Heart right ventricle (tissue), 16 donors: Measurements from ENCODE around the gene NR2F6. TPM values are rescaled to one million over a fixed set of nuclear protein-coding genes. Genes with fewer than 3 reads are reported as not detected.
A peak's percentile ranks its signal among the peaks of the same experiment; 100 is the strongest.

Experiments used
- ATAC-seq, 8 donors: fragments of 200-7000 bp; cut with Tn5 transposase; one replicate each; pipeline ENCODE4 v1.9.1; 2020; ENCODE audit warnings: mild to moderate bottlenecking in 8 of 8, moderate library complexity in 8 of 8, moderate number of reproducible peaks in 1 of 8
- DNase-seq, 2 donors: peaks; one replicate each; pipeline ENCODE4 v3.0.0-alpha.2; 2020
- H3K27ac ChIP-seq, 10 donors: fragments of 200-600 bp; sonication (generic) in 2 of 10; one replicate each; pipeline versions ENCODE4 v1.5.0 to v1.8.0; 2020 to 2022; ENCODE audit warnings: mild to moderate bottlenecking in 3 of 10
- H3K27me3 ChIP-seq, 7 donors: fragments of 200-600 bp; one replicate each; pipeline ENCODE4 v1.8.0; 2021 to 2022; ENCODE audit warnings: mild to moderate bottlenecking in 2 of 7
- H3K36me3 ChIP-seq, 9 donors: fragments of 200-600 bp; sonication (generic) in 1 of 9; one replicate each; pipeline versions ENCODE4 v1.5.0 to v1.8.0; 2020 to 2022; ENCODE audit warnings: mild to moderate bottlenecking in 2 of 9
- H3K4me1 ChIP-seq, 9 donors: fragments of 200-600 bp; sonication (generic) in 1 of 9; one replicate each; pipeline versions ENCODE4 v1.5.0 to v1.8.0; 2020 to 2022; ENCODE audit warnings: mild to moderate bottlenecking in 4 of 9
- H3K4me3 ChIP-seq, 10 donors: fragments of 200-600 bp; sonication (generic) in 2 of 10; one replicate each; pipeline versions ENCODE4 v1.5.0 to v1.8.0; 2020 to 2022; ENCODE audit warnings: mild to moderate bottlenecking in 7 of 10, moderate library complexity in 2 of 10
- H3K9me3 ChIP-seq, 11 donors: fragments of 200-600 bp in 10 of 11; sonication (generic) in 2 of 11; one replicate each; pipeline versions ENCODE4 v1.5.0 to v1.8.0; 2013 to 2022; ENCODE audit warnings: mild to moderate bottlenecking in 2 of 11, control low read depth in 1 of 11, moderate library complexity in 1 of 11
- WGBS, 2 donors: extraction: QIAGEN DNeasy Blood & Tissue Kit; methylation state at CpG; one replicate each; pipeline ENCODE4 v1.1.7; 2013; ENCODE audit warnings: inconsistent platforms in 1 of 2; 5-methylcytosine and 5-hydroxymethylcytosine counted together
- intact Hi-C, 10 donors: fragments of 100-400 bp; cut with DNase I; formaldehyde crosslinking; loops; one replicate each; pipeline versions ENCODE4 v1.11.1 to v1.14.2; 2022
- polyA plus RNA-seq, 2 donors: library from polyadenylated mRNA; stranded (reverse); fragments of 200-250 nt; gene quantifications; one replicate each; pipeline ENCODE4 v1.2.3, GENCODE V29; 2013
- total RNA-seq, 10 donors: library from RNA; stranded (reverse); fragmentation: NEBNext Ultra II Directional in 3 of 10; extraction: Animal tissue kit (Norgen Biotek cat#: 25700) in 3 of 10; gene quantifications; one replicate each; pipeline versions ENCODE4 v1.2.1 to v1.2.4, GENCODE V29; 2021 to 2023
- TF ChIP-seq, protein P1 (sequence below), 9 donors: fragments of 200-600 bp; sonication (generic) in 2 of 9; IDR thresholded peaks; one replicate each; pipeline versions ENCODE4 v1.5.0 to v1.8.0; 2021 to 2022; ENCODE audit warnings: antibody characterized with exemption in 9 of 9, mild to moderate bottlenecking in 5 of 9, moderate library complexity in 1 of 9
- donor health status: Arrhythmogenic right ventricular cardiomyopathy.
- donor health status: ischemic (EF 13 %, LVEDD 7.1; RV severe dilation, severe dysfunction).
- donor health status: healthy with polysubstance abuse.
- donor health status: DM: no; HTN: yes; CAD: no.
- donor health status: DM: no; HTN: no; CAD: no.
- donor health status: ischemic (EF 25% LVEDD 6.9; RV normal size, moderate dysfunction).
- donor health status: ischemic (EF 25% LVEDD 5.7; RV mildly dilated, moderate dysfunction).
- donor health status: healthy.
- donor health status: DM: yes; HTN: yes; CAD: no.
- donor health status: Ischemic cardiomyopathy.
- donor health status: ischemic (EF 35%, LVEDD 5.7; RV mildly dilated, moderate dysfunction).
- donor health status: nonischemic (EF 11% LVEDD 7.7; RV severe dilation, severe dysfunction).
- donor health status: DM: yes; HTN: yes; CAD: no.
- donor health status: PGD.
- donor health status: ischemic (EF 29% LVEDD 5.4; RV normal size, mild dysfunction).
- donor health status: nonischemic (EF 23%, LVEDD 6.1; RV moderate dilation, normal function).

The NR2F6 gene
- total and polyA plus RNA-seq, 12 donors = 32.0 to 79.7 (median 42.2) TPM

DNA sequence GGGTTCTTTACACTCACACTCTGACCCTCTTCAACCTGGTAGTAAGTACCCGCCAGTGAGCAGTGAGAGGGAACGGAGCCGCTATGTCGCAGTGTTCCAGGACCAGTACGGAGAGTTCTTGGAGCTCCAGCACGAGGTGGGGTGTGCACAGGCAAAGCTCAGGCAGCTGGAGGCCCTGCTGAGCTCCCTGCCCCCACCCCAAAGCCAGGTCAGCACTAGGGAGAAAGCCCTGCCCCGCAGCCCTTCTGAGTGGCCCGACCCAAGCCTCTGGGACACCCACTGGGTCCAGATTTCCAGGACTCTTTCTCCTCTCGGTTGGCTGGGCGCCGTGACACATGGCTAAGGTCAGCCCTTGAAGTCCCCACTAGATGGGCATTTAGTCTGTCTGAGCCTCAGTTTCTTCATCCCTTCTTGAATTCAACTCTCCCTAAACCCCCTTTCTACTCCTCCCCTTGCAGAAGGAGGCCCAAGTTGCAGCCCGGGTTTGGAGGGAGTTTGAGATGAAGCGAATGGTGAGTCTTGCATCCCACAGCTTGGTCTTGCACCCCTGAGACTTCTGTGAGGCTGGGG, 17.8 kb downstream of the NR2F6 start:
- TF ChIP-seq, protein P1, sequence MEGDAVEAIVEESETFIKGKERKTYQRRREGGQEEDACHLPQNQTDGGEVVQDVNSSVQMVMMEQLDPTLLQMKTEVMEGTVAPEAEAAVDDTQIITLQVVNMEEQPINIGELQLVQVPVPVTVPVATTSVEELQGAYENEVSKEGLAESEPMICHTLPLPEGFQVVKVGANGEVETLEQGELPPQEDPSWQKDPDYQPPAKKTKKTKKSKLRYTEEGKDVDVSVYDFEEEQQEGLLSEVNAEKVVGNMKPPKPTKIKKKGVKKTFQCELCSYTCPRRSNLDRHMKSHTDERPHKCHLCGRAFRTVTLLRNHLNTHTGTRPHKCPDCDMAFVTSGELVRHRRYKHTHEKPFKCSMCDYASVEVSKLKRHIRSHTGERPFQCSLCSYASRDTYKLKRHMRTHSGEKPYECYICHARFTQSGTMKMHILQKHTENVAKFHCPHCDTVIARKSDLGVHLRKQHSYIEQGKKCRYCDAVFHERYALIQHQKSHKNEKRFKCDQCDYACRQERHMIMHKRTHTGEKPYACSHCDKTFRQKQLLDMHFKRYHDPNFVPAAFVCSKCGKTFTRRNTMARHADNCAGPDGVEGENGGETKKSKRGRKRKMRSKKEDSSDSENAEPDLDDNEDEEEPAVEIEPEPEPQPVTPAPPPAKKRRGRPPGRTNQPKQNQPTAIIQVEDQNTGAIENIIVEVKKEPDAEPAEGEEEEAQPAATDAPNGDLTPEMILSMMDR (IDR thresholded peaks at IDR 0.05) = no peak
- Histone ChIP-seq H3K9me3 (no peaks in the 10 kb centered on the region), H3K27me3 (no peaks in the 10 kb centered on the region), H3K4me1 (peaks cover 0 to 25% (median 17%) of the 10 kb centered on the region in 9 donors), H3K4me3 (no peak overlapping the region), H3K36me3 (peaks cover 0 to 50% (median 17%) of the 10 kb centered on the region in 9 donors), H3K27ac (peak overlapping the region in 1 of 10 donors; percentile 21)
- WGBS, 2 donors = 69 to 77% methylated on average over 13 of the region's 13 CpGs
- intact Hi-C loops = loop anchor here in 3 of 10 donors (2.0 to 10.0 kb wide), 3 partner anchors 17 to 153 kb away; partner anchors contain the start of genes HAUS8 (in 3 of the 3), MYO9B (in 3 of the 3) and NR2F6 (in 1 of the 3)
- ATAC-seq = no peak
- DNase-seq = no peak

DNA sequence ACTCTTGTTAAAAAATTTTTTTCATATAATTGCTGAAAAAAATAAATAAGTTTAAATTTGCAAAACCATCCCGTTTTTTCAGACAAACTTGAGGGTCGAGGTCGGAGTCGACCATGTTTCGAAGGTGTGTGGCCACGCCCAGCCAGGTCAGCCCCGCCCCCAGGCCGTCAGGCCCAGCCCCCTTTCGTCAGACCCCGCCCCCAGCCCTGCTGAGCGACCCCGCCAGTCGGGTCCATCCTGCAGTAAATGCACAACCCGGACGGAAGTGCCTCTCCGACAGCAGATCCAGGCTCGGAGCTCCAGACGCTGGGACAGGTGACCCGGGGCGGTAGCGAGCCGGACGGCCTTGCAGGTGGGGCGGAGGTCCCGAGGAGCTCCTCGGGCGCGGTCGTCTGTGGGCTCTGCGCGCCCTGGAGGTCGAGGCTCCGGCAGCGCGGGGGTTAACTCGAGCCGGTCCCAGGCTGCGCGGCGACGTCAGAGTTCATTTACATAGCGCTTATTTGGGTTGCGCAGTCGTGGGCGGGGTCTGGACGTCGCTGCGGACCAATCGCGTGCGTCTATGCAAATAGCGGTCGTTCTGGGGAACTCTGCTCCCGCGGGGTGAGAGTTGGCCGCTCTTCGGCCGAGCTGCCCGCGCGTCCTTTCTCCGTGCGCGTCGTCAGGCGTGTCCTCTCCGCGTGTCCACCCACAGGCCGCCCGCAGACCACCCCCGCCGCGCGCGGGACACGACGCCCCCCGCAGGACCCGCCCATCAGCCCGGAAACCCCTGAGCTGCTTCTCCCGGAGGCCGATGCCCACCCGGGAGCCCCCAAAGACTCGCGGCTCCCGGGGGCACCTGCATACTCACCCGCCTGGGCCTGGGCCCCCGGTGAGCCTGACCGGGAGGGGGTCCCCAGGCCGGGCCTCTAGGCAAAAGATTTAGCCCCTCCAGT, 19.5 kb downstream of the NR2F6 start, which contains the start of gene OCEL1:
Gene OCEL1, plus strand, starts transcription at position 225 of the 932 bp plus-strand sequence. Its CDS starts 22 bp downstream, at position 247.
- H3K27me3 ChIP-seq = no peaks in the 10 kb centered on the region
- intact Hi-C loops = loop anchor here in 3 of 10 donors (2.0 to 10.0 kb wide), 3 partner anchors 19 to 151 kb away; partner anchors contain the start of genes HAUS8 (in 3 of the 3), MYO9B (in 3 of the 3) and NR2F6 (in 1 of the 3)
- H3K27ac ChIP-seq = peak within 1 kb of the TSS; percentile 27 to 94 (median 88)
- TF ChIP-seq, protein P1 (IDR thresholded peaks at IDR 0.05) = no peak
- WGBS, 2 donors = 0% methylated on average over 79 to 90 of the region's 90 CpGs
- H3K36me3 ChIP-seq = peaks cover 0 to 34% (median under 1%) of the 10 kb centered on the region in 9 donors
- H3K4me3 ChIP-seq = peak within 1 kb of the TSS; percentile 22 to 88 (median 72)
- peak; percentile 98 to 99 for DNase-seq
- peak; percentile 97 to 98 (median 98) for ATAC-seq
- peaks cover 0 to 25% (median 15%) of the 10 kb centered on the region in 9 donors for H3K4me1 ChIP-seq
- H3K9me3 ChIP-seq = no peaks in the 10 kb centered on the region

DNA sequence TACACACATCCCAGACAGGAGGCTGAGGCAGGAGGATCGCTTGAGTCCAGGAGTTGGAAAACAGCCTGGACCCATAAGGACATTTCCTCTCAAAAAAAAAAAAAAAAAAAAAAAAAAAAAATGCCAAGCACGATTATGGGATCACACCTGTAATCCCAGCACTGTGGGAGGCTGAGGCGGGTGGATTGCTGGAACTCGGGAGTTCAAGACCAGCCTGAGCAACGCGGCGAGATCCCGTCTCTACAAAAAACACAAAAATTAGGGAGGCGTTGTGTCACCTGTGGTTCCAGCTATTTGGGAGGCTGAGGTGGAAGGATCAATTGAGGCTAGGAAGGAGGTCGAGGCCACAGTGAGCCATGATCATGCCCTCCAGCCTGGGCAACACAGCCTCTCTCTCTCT, 20.7 kb downstream of the NR2F6 start:
- Histone ChIP-seq H3K4me3 (peak overlapping the region in 1 of 10 donors; percentile 74), H3K27me3 (no peaks in the 10 kb centered on the region), H3K27ac (no peak overlapping the region), H3K9me3 (no peaks in the 10 kb centered on the region), H3K4me1 (peaks cover 0 to 27% (median 15%) of the 10 kb centered on the region in 9 donors), H3K36me3 (peaks cover 0 to 23% (median 0%) of the 10 kb centered on the region in 9 donors)
- no peak for DNase-seq
- ATAC-seq = no peak
- WGBS, 2 donors = 83 to 85% methylated on average over 10 of the region's 10 CpGs
- intact Hi-C loops = loop anchor here in 3 of 10 donors (5.0 to 10.0 kb wide), 2 partner anchors 148 to 150 kb away; partner anchors contain the start of genes HAUS8 (in 3 of the 3) and MYO9B (in 3 of the 3)
- TF ChIP-seq, protein P1 (IDR thresholded peaks at IDR 0.05) = no peak
